22Rv1 (cell line): Measurements from ENCODE around the gene CGNL1.

Experiments used
- CTCF ChIP-seq: fragments of 450-650 bp; IDR thresholded peaks from 2 replicates; pipeline ENCODE4 v1.5.1; 2017; ENCODE audit warnings: mild to moderate bottlenecking
- ZFX ChIP-seq: fragments of 450-650 bp; IDR thresholded peaks from 2 replicates; pipeline ENCODE4 v1.6.1; 2017; ENCODE audit warnings: antibody characterized with exemption, borderline replicate concordance

- no peak for TF ChIP-seq CTCF
- no peak for TF ChIP-seq ZFX
Measured at GRCh38 chr15:57421551-57421950, 45.2 kb downstream of the CGNL1 start.
